KG1 (cell line): Measurements from ENCODE around the gene HS1BP3.

Source experiments
- DNase-seq: peaks from one replicate; lab custom pipeline; 2025; lab: John Stamatoyannopoulos, UW

Gene HS1BP3

DNA sequence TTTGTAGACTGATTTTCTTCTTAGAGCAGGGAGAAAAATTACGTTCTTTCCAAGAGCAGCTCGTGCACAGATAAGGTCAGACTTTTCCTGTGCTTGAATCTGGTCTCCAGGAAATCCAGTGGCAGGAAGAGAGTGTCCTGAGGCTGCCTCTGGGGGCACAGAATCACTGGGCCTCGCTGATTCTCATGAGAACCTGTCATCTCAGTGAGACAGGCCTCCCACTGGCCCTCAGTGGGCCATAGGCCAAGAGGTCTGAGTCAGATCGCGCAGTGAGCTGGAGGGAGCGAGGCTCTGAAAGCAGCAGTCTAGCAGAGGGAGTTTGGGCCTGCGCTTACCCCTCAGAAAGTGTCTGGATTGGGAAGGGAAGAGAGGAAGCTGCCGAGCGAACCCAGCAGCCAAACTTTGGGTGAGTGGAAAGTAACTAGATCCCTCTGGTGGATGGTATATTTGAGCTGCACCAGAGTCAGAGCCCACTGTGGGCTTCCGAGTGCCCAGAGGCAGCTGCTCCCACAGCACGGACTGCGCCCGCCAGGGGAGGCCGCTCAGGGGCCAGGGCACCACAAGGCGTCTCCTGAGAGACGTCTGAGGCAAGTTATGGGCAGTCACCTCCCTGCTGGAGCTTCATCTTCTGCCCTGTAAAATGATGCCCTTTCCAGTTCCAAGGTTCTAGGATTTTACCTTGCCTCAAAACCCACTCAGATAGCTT is 24.2 kb upstream of the HS1BP3 start:
- DNase-seq: no peak

GRCh38 chr2:20674309-20674965 is 23.5 kb upstream of the HS1BP3 start:
- DNase-seq: no peak

GRCh38 chr2:20673686-20674308 is 22.9 kb upstream of the HS1BP3 start:
- no peak for DNase-seq

GRCh38 chr2:20672201-20672951 is 21.5 kb upstream of the HS1BP3 start:
- no peak for DNase-seq

GRCh38 chr2:20671736-20672080 is 20.8 kb upstream of the HS1BP3 start:
- DNase-seq: no peak

- DNase-seq: no peak
Observed at GRCh38 chr2:20671036-20671735, 20.3 kb upstream of the HS1BP3 start.

DNA sequence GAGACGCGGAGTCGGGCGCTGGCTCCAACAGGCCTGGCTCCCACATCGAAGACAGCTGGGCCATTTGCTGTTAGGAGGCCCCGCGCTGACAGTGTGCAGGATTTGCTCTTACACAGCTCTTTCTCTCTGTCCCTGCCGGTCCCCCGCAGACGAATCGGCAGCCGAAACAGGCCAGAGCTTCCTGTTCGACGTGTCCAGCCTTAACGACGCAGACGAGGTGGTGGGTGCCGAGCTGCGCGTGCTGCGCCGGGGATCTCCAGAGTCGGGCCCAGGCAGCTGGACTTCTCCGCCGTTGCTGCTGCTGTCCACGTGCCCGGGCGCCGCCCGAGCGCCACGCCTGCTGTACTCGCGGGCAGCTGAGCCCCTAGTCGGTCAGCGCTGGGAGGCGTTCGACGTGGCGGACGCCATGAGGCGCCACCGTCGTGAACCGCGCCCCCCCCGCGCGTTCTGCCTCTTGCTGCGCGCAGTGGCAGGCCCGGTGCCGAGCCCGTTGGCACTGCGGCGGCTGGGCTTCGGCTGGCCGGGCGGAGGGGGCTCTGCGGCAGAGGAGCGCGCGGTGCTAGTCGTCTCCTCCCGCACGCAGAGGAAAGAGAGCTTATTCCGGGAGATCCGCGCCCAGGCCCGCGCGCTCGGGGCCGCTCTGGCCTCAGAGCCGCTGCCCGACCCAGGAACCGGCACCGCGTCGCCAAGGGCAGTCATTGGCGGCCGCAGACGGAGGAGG is 19.6 kb upstream of the HS1BP3 start:
- no peak for DNase-seq

DNA sequence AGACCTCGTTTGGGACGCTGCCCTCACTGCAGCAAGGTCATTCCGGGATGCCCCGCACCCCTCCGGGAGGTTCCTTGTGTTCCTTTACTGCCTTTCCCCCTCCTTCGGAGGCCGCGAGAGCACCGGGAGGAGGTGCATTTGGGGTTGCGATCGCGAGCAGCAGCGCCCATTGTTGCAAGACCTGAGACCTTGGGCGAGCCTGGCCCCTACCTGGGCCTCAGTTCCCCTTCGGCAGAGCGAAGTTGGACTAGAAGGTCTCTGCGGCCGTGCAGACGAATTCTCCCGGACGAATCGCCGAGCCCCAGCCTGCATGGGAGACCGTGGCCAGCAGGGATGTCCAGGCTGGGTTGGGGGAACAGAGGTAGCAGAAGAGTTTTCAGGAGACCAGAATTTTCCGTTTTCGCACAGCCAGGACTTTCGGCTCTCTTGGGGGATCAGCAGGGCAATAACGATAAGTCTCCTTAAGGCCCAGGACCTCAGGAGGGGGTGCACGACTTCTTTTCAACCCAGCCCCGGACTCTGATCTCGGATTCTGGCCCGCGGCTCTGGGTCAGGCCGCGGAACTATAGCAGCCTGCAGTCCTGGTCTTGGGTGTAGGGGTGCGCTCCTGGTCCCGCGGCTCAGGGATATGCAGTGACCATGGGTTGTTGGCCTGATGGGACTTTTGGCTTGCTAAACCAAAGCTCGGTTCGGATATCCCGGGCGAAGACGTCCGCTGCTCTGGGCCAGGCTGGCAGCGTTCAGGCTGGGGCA is 18.8 kb upstream of the HS1BP3 start:
- DNase-seq: no peak

DNA sequence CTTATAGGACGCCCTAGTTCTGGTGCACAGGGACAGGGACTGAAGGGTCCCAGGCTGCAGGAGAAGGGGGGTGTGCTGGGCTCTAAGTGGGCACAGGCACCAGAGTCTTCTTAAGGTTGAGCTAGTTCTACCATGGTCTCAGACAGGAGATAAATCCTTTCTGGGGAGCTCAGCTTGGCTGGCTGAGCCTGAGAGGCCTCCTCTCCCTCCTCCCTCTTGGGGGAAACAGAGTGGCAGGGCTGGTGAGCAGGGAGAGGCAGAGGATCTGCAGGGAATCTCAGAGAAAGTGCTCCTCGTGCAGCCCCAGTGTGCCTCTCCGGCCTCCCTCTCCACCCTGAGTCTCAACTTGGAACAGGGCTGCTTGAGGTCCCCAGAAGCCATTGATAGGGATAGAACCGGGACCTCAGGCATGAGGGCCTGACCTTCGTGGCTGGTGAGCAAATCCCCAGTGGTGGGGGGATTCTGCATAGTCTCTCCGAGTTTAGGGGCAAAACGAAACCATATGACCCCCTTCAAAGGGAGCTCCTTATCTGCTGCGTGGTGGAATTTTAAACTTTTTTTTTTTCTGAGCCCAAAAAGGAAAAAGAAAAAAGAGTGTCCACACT is 18.1 kb upstream of the HS1BP3 start:
- DNase-seq: no peak

DNA sequence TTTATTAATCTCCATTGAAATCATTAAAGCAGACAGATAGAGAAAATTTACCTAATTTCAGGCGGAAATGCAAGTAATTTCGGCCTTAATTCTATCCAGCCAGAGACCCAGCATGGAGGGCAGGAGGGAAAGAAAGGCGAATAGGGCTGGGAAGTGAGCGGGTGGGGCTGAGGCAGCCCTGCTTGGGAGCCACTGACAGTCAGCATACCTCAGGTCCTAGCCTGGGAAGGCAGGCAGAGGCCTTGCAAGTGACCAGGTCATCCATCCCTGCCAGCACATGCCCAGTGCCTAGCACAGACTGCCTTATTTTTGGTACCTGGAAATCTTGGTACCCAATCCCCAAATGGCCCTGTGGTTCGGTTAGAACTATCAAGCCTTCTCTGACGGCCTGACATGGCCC is 17.6 kb upstream of the HS1BP3 start:
- DNase-seq: no peak

GRCh38 chr2:20667531-20668401 is 16.9 kb upstream of the HS1BP3 start:
- DNase-seq: no peak

- DNase-seq: no peak
Observed at GRCh38 chr2:20667151-20667530, 16.2 kb upstream of the HS1BP3 start.

- no peak for DNase-seq
Observed at GRCh38 chr2:20666304-20667150, 15.6 kb upstream of the HS1BP3 start, which contains the start of gene GDF7. Gene GDF7 (plus strand): TSS chr2:20667144. CDS start chr2:20667240, 96 bp downstream.

DNA sequence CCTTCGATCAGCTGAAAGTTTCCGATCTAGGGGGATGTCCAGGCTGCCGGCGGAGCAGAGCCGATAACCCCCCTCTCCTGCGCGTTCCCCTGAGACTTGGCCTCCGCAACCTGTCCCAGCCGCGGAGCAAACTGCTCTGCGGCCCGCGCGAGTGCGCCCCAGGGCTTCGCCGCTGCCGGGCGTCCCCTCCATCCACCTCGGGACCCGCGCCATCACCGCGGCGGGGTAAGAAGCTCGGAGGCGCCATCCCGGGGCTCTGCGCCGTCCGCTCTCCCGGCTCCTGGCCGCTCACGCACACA is 15.1 kb upstream of the HS1BP3 start:
- DNase-seq: no peak

DNA sequence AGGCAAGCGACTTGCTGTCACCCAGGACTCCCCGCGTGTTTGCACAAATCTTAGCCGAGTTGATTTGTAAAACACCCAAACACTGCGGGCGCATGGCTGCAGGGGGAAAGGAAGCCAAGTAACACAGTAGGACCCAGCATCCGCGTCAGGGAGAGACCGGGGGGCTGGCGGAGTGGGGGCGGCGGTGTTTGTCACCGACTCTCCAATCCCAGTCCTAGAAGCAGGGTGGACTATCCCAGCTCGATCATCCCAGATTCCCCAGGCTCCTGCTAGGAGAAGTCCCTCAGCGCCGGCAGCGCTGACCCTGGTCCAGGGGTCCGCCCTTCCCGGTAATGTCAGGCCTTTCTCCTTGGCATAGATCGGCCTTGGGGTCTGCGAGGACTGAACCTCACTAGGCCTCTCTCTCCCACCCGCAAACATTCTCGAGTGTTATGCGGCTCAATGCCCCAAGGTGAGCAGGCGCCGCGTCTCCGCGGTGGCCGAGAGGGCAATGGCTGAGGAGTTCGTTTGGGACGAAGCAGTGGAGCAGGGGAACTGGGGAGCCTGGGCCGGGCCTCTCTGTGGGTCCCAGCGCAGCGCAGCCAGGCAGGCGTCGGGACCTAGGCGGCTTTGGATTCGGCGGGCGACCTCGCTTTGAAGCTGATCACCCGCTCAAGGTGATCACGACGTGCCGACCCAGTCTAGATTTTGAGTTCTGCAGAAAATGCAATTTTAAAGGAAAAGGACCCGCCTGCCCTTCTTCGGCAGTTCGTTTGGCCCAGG is 14.5 kb upstream of the HS1BP3 start:
- DNase-seq: no peak

DNA sequence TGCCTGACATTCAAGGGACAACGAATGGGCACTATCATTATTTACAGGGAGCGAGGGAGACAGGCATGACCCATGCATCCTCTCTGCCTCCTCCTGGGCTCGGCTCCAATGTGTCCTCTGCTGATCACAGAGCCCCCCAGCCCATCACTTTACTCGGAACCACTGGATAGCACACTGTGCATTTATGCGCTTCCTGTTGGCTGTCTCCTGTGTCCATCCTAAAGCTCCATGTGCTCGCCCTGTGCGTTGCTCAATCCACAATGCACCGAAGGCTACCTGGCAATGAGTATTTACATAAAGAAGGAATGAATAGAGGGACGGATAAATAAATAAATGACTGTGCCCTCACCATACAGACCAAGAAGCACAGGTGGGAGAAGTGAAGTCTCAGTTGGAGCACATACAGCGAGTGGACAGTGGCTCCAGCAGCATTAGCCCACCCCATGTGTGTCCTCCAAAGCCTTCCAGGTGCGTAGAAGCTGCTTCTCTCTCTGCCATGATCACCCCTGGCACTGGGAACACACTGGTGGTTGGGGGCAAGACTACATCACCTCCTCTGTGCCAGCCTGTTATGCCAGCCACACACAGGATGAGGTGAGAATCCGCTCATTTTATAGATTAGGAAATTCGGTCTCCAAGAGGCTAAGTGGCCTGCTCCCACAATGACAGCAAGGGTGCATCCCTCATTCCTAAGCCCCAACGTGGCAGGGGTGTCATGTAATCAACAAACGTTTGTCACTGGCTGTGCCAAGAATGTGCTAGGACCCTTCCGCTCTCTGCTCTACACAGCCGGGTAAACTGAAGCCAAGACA is 13.7 kb upstream of the HS1BP3 start:
- no peak for DNase-seq

- no peak for DNase-seq
Observed at GRCh38 chr2:20664071-20664390, 13.1 kb upstream of the HS1BP3 start.
